GM21717 (cell line): ENCODE data around the gene SLC12A1.
"Not testable (repeated sequence)": the region's sequence is repeated elsewhere in the genome, so short reads cannot be mapped to it uniquely, and the experiment has no call there.

Experiments used
- ATAC-seq: cut with Tn5 transposase; IDR thresholded peaks from one replicate; pipeline ENCODE4 v1.9.1; 2021; ENCODE audit warnings: mild to moderate bottlenecking, moderate library complexity; ENCODE audit not compliant: unreplicated experiment

Gene SLC12A1

DNA sequence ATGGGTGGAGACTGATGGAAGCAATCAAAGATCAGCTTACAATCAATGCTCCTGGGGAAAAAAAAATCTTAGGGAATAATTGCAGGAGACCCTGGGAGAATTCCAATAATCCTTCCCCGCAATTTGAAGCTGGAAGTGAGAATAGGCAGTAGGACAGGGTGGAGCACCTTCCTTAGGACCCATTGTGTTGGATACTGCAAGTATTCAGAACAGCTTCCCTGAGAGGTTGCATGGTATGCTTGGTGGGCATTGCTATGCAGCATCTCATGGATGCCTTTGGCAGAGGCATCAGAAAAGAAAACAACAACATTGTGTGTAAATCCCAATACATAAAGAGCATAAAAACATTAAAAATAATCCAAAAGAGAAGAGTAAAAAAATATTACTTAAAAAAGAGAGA, 100.5 kb downstream of the SLC12A1 start:
- ATAC-seq, result no peak

GRCh38 chr15:48307586-48307985, 101.5 kb downstream of the SLC12A1 start:
- no peak for ATAC-seq

GRCh38 chr15:48309740-48310139, 103.6 kb downstream of the SLC12A1 start:
- ATAC-seq, result no peak

- ATAC-seq, result no peak
Measured at GRCh38 chr15:48313216-48313615, 107.1 kb downstream of the SLC12A1 start.

- no peak for ATAC-seq
Measured at GRCh38 chr15:48315041-48315440, 108.9 kb downstream of the SLC12A1 start.

GRCh38 chr15:48317221-48317620, 111.1 kb downstream of the SLC12A1 start:
- ATAC-seq, result no peak

DNA sequence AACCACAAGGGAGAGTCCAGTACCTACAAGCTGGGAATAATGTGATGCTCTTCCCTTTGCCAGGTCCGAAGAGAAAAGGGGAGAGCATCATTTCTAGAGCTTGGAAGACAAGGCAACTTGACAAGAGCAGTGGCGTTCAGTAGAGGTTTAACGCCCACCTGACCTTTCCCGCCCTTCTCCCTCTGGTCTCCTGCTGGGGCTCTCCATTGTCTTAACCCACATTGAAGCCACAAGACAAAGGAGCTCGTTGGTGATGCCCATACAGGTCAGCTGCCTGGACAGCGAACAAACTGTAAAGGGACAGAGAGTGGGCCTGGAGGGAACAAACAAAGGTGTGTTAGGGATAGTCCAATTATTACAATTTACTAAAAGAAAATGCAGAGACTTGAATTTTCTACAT, 112.0 kb downstream of the SLC12A1 start:
- ATAC-seq, result no peak

- no peak for ATAC-seq
Measured at GRCh38 chr15:48323294-48323693, 117.2 kb downstream of the SLC12A1 start.

GRCh38 chr15:48324949-48325348, 118.8 kb downstream of the SLC12A1 start:
- ATAC-seq, result no peak

- ATAC-seq, result no peak
Measured at GRCh38 chr15:48325400-48325799, 119.3 kb downstream of the SLC12A1 start.

GRCh38 chr15:48326180-48326579, 120.1 kb downstream of the SLC12A1 start:
- not testable (repeated sequence) for ATAC-seq

DNA sequence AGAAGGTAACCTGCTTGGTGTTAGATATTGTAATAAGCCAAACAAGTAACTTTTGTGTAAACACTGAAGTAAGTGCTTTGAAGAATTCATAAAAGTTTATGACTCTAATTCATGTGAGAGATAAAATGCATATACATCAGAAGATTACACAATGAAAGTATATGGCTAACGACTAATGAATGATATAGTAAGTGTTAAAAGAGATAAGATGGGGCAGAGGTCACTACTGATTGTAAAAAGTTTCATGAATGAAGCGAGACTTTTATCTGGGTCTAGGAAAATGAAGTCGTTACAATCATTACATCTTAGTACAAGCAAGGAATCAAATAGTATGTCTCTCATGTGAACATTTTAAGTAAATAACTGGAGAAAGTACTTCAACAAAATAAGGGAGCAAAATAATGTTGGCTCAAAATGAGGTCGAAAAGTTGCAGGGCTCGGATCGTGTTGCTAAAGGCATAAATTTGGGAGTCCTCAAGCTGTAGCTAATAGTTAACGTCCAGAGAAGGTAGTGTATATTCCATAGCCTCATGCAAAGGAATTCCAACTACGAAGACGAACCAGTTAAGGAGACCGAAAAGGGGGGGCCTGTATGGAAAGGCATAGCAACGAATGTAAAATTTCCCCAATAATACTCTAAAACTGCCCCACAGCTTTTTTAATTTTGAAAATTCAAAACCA, 124.1 kb downstream of the SLC12A1 start:
- ATAC-seq, result no peak

DNA sequence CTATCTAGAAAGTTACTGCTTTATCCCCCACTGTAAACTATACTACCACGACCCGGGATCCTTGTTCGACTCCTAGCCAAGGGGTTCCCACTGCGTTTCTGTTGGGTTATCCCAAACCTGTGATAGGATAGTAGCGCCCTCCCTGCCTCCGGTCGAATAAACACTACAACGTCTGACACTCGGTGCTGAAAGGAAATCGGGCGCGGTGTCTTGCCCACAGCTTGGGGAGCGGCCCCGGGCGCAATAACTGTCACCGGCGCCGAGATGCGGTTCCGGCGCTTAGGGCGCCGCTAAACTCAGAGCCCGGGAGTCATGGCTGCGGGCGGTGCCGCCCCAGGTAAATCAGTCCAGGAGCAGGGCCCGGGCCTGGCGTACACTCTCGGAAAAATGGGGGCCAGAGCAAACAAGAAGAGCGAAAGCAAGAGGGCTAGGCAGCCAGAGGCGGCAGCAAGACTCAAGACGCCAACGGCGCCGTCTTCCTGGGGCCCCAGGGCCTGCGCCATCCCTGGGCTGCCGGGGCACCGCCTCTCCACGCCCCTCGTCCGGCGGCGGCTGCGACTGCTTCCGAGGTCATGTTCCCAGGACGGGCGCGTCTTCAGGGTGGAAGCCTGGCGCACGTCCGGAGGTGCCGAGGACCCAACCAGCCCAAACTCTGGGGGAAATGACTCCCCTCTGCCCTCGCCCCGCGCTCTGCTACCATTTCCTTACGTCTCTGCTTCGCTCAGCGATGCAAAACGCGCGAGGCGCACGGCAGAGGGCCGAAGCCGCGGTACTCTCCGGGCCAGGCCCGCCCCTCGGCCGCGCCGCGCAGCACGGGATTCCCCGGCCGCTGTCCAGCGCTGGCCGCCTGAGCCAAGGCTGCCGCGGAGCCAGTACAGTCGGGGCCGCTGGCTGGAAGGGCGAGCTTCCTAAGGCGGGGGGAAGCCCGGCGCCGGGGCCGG, 125.0 kb downstream of the SLC12A1 start, which contains the start of gene DUT:
DUT (plus strand) TSS at position 575 of the 941 bp plus-strand sequence; CDS start at position 662, 87 bp downstream.
- peak; percentile 86 for ATAC-seq

GRCh38 chr15:48331796-48332641, 125.9 kb downstream of the SLC12A1 start:
- ATAC-seq, result peak; percentile 47

- no peak for ATAC-seq
Measured at GRCh38 chr15:48332642-48333034, 126.5 kb downstream of the SLC12A1 start.

GRCh38 chr15:48333540-48333939, 127.4 kb downstream of the SLC12A1 start:
- no peak for ATAC-seq

GRCh38 chr15:48334260-48334659, 128.2 kb downstream of the SLC12A1 start:
- ATAC-seq, result no peak

- ATAC-seq, result no peak
Measured at GRCh38 chr15:48336940-48337339, 130.8 kb downstream of the SLC12A1 start.

DNA sequence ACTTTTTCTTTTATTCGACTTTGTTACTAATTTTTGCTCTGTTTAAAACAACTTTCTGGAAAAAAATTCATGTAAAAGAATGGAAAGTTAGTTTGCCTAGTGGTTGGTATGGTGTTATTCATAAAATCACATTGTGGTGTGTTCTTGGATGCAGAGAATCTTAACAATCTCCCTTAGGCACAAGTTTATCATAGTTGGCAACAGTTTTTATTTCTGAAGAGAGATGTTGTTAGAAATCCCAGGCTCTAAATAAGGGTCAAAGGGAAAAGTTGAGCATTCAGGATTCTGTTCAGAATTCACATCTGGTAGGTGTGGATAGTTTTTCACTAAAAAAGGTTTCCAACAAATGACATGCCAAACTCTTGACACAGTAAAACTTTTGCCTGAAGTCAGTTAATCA, 131.5 kb downstream of the SLC12A1 start:
- ATAC-seq, result no peak

DNA sequence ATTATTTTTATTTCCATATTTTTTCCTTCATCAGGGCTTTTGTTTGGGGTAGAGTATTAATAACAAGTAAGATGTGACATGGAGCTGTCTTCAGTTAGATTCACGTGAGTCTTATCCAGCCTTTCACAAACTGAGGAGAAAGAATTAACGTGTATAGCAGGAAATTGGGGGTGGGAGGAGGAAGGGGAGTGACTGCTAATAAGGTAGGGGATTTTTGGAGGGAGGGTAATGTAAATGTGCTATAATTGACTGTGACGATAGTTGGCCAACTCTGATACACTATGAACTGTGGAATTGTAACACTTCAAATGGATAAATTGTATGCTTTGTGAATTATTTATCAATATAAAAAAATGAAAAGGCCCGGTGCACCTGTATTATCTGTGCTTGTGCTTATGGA, 134.0 kb downstream of the SLC12A1 start:
- no peak for ATAC-seq

GRCh38 chr15:48343865-48344264, 137.8 kb downstream of the SLC12A1 start:
- no peak for ATAC-seq
